ENCODE measurements around the gene OR3A3.
"Not testable (repeated sequence)": the region's sequence is repeated elsewhere in the genome, so short reads cannot be mapped to it uniquely, and the experiment has no call there.

Gene OR3A3

GRCh38 chr17:3440451-3440850 is 29.3 kb downstream of the OR3A3 start:
- H3K4me3 ChIP-seq (ENCODE audit: low read length) = no peak overlapping the region
- no peak for DNase-seq (ENCODE audit: low read depth)
- no peak for TF ChIP-seq CTCF (conservative IDR thresholded peaks at IDR 0.05; ENCODE audit: low read depth, low read length)

- DNase-seq (ENCODE audit: low read depth) = no peak
- TF ChIP-seq CTCF (conservative IDR thresholded peaks at IDR 0.05; ENCODE audit: low read depth, low read length) = no peak
Measured at GRCh38 chr17:3447625-3448024, 36.5 kb downstream of the OR3A3 start.

GRCh38 chr17:3448059-3448665 is 37.0 kb downstream of the OR3A3 start:
- no peak for DNase-seq (ENCODE audit: low read depth)
- TF ChIP-seq CTCF (conservative IDR thresholded peaks at IDR 0.05; ENCODE audit: low read depth, low read length) = no peak
- H3K4me3 ChIP-seq (ENCODE audit: low read length) = no peak overlapping the region

More at GRCh38 chr17:3447625-3448024, 36.5 kb downstream of the OR3A3 start:
- H3K4me3 ChIP-seq (ENCODE audit: low read length) = no peak overlapping the region

- not testable (repeated sequence) for H3K4me3 ChIP-seq (ENCODE audit: low read length); DNase-seq (ENCODE audit: low read depth)
Measured at GRCh38 chr17:3466355-3466754, 55.2 kb downstream of the OR3A3 start.

- no peak for TF ChIP-seq CTCF (conservative IDR thresholded peaks at IDR 0.05; ENCODE audit: low read depth, low read length)
- no peak overlapping the region for H3K4me3 ChIP-seq (ENCODE audit: low read length)
- no peak for DNase-seq (ENCODE audit: low read depth)
Measured at GRCh38 chr17:3469529-3469928, 58.4 kb downstream of the OR3A3 start.

- TF ChIP-seq CTCF (conservative IDR thresholded peaks at IDR 0.05; ENCODE audit: low read depth, low read length) = no peak
- DNase-seq (ENCODE audit: low read depth) = no peak
- H3K4me3 ChIP-seq (ENCODE audit: low read length) = no peak within 1 kb of the TSS
Measured at GRCh38 chr17:3471599-3471998, 60.4 kb downstream of the OR3A3 start, which contains the start of gene SPATA22. Gene SPATA22, minus strand, starts transcription at chr17:3471819. Its CDS starts 2,494 bp downstream, at chr17:3469325.

- no peak overlapping the region for H3K4me3 ChIP-seq (ENCODE audit: low read length)
- no peak for DNase-seq (ENCODE audit: low read depth)
- TF ChIP-seq CTCF (conservative IDR thresholded peaks at IDR 0.05; ENCODE audit: low read depth, low read length) = no peak
Measured at GRCh38 chr17:3472137-3472536, 61.0 kb downstream of the OR3A3 start.
